Esophagus mucosa (tissue), 1 donor: ENCODE results near the gene CRY1. TPM values are rescaled to one million over a fixed set of nuclear protein-coding genes. Genes with fewer than 3 reads are reported as not detected.

Experiments
- ATAC-seq: fragments of 200-7000 bp; cut with Tn5 transposase; one replicate; pipeline ENCODE4 v1.9.1; 2020
- total RNA-seq: library from RNA; stranded (reverse); gene quantifications from one replicate; pipeline ENCODE4 v1.2.4, GENCODE V29; 2023
- donor health status: DM: yes; HTN: yes; CAD: no.

CRY1 gene
- total RNA-seq, 1 donor from 2014 or later, result 5.0 TPM

DNA sequence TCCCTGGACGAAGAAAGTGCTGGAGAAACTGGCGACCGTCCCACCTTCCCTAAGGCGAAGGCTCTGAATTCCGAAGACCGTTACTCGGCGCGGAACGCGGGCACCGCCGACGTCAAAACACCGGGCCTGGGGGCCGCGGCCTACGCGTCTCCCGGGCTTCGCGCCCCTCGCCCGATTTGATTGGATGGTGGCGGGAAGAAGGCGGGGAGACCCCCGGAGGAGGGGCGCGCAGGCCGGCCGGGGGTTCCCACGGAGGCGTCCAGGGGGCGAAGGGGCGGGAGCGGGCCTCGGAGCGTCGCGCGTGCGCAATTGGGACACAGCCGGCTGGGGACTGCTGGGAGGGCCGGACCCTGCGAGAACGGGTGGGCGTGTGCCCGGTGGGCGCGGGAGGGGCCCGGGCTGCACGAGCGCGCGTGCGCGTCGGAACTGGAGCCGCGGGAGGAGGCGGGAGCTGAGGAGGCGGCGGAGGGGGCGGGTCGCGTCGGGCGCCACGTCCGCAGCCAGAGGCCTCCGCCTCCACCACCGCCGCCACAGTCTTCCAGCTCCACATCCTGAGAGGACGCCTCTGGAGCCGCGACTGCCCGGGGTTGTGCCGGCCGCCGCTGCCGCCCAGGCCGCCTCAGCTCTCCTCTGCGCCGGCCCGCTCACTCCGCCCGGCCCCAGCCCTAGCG is 137.8 kb downstream of the CRY1 start, which contains the start of gene TMEM263:
Gene TMEM263 (plus strand): TSS at position 531 of the 671 bp plus-strand sequence. CDS start 11,210 bp downstream, outside the sequence.
- ATAC-seq, result peak; percentile 92

DNA sequence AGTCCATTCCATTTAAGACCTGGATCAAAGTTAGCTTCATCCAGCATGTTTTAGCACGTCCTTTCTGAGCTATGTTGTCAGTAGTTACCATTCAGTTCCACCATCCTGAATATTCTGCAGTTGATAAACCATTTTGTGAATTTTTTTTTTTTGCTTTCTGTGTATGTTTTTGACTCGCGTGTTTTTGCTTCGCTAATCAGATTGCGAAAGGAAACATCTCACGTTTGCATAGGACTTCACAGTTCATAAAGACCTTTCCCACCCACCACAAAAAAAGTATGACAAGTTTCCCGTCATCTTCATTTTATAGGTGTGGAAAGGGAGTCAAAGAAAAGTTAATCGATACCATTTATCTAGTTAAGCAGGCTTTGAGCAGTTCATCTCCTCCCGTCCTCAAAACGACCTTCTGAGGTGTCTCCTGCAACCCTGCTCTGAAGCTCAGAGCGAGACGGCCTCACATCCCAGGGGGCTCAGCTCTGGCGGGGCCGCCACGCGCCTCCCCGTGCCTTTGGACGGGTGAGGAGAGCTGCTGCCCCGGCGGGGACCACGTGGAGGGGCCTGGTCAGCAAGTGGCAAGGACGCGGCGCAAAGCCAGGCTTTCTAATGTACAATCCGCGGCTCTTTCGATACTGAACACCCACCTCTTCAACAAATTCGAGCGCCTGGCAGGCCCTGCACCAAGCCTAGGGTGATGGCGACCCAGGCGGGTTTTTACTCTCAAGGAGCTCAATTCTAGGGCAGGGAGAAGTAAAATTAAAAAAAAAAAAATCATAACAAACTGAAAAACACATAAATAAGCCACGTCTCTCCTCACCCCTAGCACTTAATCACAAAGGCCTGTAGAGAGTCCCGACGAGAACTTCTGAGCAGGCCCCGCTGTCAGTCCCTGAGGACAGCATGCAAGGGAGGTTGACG is 138.6 kb downstream of the CRY1 start:
- ATAC-seq, result peak; percentile 27

GRCh38 chr12:106953352-106954250 is 139.7 kb downstream of the CRY1 start:
- ATAC-seq, result no peak

DNA sequence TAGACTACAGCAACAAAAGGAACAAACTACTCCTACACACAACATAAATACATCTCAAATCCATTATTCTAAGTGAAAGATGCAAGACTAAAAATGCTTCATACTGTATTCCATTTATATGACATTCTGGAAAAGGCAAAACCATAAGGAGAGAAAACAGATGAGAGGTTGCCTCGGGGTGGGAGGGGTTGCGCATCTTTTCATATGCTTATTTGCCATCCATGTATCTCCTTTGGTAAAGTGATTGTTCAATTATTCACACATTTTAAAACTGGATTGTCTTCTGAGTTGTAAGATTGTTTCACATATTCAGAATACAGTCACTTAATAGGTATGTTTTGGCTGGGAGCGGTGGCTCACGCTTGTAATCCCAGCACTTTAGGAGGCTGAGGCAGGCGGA is 142.8 kb downstream of the CRY1 start:
- no peak for ATAC-seq

- no peak for ATAC-seq
Measured at GRCh38 chr12:106947461-106947860, 145.9 kb downstream of the CRY1 start.

GRCh38 chr12:106945261-106945851 is 148.0 kb downstream of the CRY1 start:
- ATAC-seq, result no peak

- no peak for ATAC-seq
Measured at GRCh38 chr12:106942775-106943174, 150.6 kb downstream of the CRY1 start.

- no peak for ATAC-seq
Measured at GRCh38 chr12:106941481-106942156, 151.7 kb downstream of the CRY1 start.

Other genes starting within 250 kb of the CRY1 start
- gene TMEM263, start 137.6 kb downstream of the CRY1 start, total RNA-seq, result 4.3 TPM
- 2.8 TPM for gene MTERF2, start 106.4 kb downstream of the CRY1 start, total RNA-seq